Astrocyte (in vitro differentiated cells and primary cell): ENCODE results near the gene TMEM119. TPM values are rescaled to one million over a fixed set of nuclear protein-coding genes. Genes with fewer than 3 reads are reported as not detected.
A peak's percentile ranks its signal among the peaks of the same experiment; 100 is the strongest.
"Not testable (repeated sequence)": the region's sequence is repeated elsewhere in the genome, so short reads cannot be mapped to it uniquely, and the experiment has no call there.

Source experiments
- DNase-seq: peaks from one replicate; pipeline ENCODE4 v3.0.0-alpha.2; 2010; ENCODE audit warnings: low read depth
- FAIRE-seq: peaks from 2 replicates; lab custom pipeline; 2011; peaks lifted over from hg19 to GRCh38; lab: Jason Lieb, UNC
- H2AFZ ChIP-seq: 2 replicates; pipeline ENCODE4 v1.6.0; 2012; ENCODE audit warnings: low read depth, low read length, inconsistent platforms
- H3K27ac ChIP-seq: 2 replicates; pipeline ENCODE4 v1.5.1; 2011; ENCODE audit warnings: low read depth, low read length, inconsistent platforms
- H3K27me3 ChIP-seq: 2 replicates; pipeline ENCODE4 v1.6.0; 2011; ENCODE audit warnings: low read length, inconsistent platforms; ENCODE audit not compliant: insufficient read depth
- H3K36me3 ChIP-seq: 2 replicates; pipeline ENCODE4 v1.5.1; 2011; ENCODE audit warnings: low read length, inconsistent platforms; ENCODE audit not compliant: insufficient read depth
- H3K4me1 ChIP-seq: 2 replicates; pipeline ENCODE4 v1.5.1; 2011; ENCODE audit warnings: low read length, inconsistent platforms; ENCODE audit not compliant: insufficient read depth
- H3K4me2 ChIP-seq: 2 replicates; pipeline ENCODE4 v1.6.0; 2012; ENCODE audit warnings: low read length, inconsistent platforms
- H3K4me3 ChIP-seq: 2 replicates; pipeline ENCODE4 v1.5.1; 2011; ENCODE audit warnings: low read depth, mild to moderate bottlenecking, low read length, inconsistent platforms; ENCODE audit not compliant: insufficient read depth
- H3K79me2 ChIP-seq: 2 replicates; pipeline ENCODE4 v1.6.0; 2012; ENCODE audit warnings: mild to moderate bottlenecking, low read length, inconsistent platforms; ENCODE audit not compliant: insufficient read depth
- H3K9ac ChIP-seq: 2 replicates; pipeline ENCODE4 v1.6.0; 2012; ENCODE audit warnings: mild to moderate bottlenecking, low read length, inconsistent platforms
- H3K9me3 ChIP-seq: 2 replicates; pipeline ENCODE4 v1.5.1; 2012; ENCODE audit warnings: low read depth, mild to moderate bottlenecking, low read length, inconsistent platforms; ENCODE audit not compliant: insufficient read depth
- H4K20me1 ChIP-seq: 2 replicates; pipeline ENCODE4 v1.6.0; 2012; ENCODE audit warnings: low read length, inconsistent platforms; ENCODE audit not compliant: insufficient read depth
- H3K27ac Mint-ChIP-seq: one replicate; pipeline ENCODE4 v1.8.0; 2021; ENCODE audit warnings: mild to moderate bottlenecking, mixed read lengths; ENCODE audit not compliant: unreplicated experiment
- H3K27me3 Mint-ChIP-seq: one replicate; pipeline ENCODE4 v1.8.0; 2021; ENCODE audit warnings: low read depth, mixed read lengths; ENCODE audit not compliant: unreplicated experiment
- H3K36me3 Mint-ChIP-seq: one replicate; pipeline ENCODE4 v1.8.0; 2021; ENCODE audit warnings: low read depth, mixed read lengths; ENCODE audit not compliant: unreplicated experiment
- H3K4me1 Mint-ChIP-seq: one replicate; pipeline ENCODE4 v1.8.0; 2021; ENCODE audit warnings: low read depth, mixed read lengths; ENCODE audit not compliant: unreplicated experiment
- H3K4me3 Mint-ChIP-seq: one replicate; pipeline ENCODE4 v1.8.0; 2021; ENCODE audit warnings: mild to moderate bottlenecking, moderate library complexity, mixed read lengths; ENCODE audit not compliant: unreplicated experiment
- H3K9me3 Mint-ChIP-seq: one replicate; pipeline ENCODE4 v1.8.0; 2021; ENCODE audit warnings: mild to moderate bottlenecking, mixed read lengths; ENCODE audit not compliant: unreplicated experiment
- EZH2 ChIP-seq: IDR thresholded peaks from 2 replicates; pipeline ENCODE4 v1.6.1; 2012; ENCODE audit warnings: mild to moderate bottlenecking, low read length, inconsistent platforms; ENCODE audit not compliant: insufficient read depth
- total RNA-seq: library from RNA; stranded (reverse); gene quantifications from 2 replicates; pipeline ENCODE4 v1.2.1, GENCODE V29; 2021
- TF ChIP-seq, protein P1 (sequence below): IDR thresholded peaks from 2 replicates; pipeline ENCODE4 v1.5.1; 2011; ENCODE audit warnings: low read depth, mild to moderate bottlenecking, inconsistent platforms, low read length, moderate library complexity; ENCODE audit not compliant: insufficient read depth

Gene TMEM119
- total RNA-seq, 1 donor from 2014 or later, result 0.91 TPM

DNA sequence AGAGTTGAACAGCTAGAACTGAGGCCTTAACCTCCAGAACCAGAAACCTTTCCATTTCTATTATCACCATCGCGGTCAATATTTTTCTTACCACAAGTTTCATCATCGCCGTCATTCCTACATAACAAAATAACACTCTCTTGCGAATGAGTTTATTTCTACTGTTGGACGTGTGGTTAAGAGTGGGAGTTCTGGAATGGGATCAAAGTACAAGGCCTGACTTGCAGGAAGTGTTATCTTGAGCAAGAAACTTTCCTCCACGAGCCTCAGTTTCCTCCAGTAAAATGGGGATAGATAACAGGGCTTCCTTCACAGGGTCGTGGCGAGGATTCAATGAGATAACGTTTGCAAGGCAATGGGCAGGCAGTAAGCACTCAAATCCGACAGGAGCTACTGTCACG, 37.6 kb downstream of the TMEM119 start:
- peak overlapping the region; percentile 83 for H2AFZ ChIP-seq
- H3K9me3 ChIP-seq, result no peaks in the 10 kb centered on the region
- no peaks in the 10 kb centered on the region for H3K27me3 ChIP-seq
- no peak for TF ChIP-seq EZH2
- TF ChIP-seq, protein P1, sequence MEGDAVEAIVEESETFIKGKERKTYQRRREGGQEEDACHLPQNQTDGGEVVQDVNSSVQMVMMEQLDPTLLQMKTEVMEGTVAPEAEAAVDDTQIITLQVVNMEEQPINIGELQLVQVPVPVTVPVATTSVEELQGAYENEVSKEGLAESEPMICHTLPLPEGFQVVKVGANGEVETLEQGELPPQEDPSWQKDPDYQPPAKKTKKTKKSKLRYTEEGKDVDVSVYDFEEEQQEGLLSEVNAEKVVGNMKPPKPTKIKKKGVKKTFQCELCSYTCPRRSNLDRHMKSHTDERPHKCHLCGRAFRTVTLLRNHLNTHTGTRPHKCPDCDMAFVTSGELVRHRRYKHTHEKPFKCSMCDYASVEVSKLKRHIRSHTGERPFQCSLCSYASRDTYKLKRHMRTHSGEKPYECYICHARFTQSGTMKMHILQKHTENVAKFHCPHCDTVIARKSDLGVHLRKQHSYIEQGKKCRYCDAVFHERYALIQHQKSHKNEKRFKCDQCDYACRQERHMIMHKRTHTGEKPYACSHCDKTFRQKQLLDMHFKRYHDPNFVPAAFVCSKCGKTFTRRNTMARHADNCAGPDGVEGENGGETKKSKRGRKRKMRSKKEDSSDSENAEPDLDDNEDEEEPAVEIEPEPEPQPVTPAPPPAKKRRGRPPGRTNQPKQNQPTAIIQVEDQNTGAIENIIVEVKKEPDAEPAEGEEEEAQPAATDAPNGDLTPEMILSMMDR, result no peak
- peaks cover 34% of the 10 kb centered on the region for H3K4me1 Mint-ChIP-seq
- H3K4me2 ChIP-seq, result peak overlapping the region; percentile 93
- peak overlapping the region; percentile 98 for H3K27ac ChIP-seq
- peak overlapping the region; percentile 100 for H3K27ac Mint-ChIP-seq
- H3K27me3 Mint-ChIP-seq, result no peaks in the 10 kb centered on the region
- peaks cover 20% of the 10 kb centered on the region for H3K4me1 ChIP-seq
- peaks cover 56% of the 10 kb centered on the region for H4K20me1 ChIP-seq
- peaks cover 5% of the 10 kb centered on the region for H3K36me3 Mint-ChIP-seq
- peak overlapping the region; percentile 100 for H3K4me3 Mint-ChIP-seq
- H3K4me3 ChIP-seq, result peak overlapping the region; percentile 94
- FAIRE-seq (no peak), DNase-seq (peak; percentile 89)
- peaks cover 16% of the 10 kb centered on the region for H3K36me3 ChIP-seq
- no peaks in the 10 kb centered on the region for H3K9me3 Mint-ChIP-seq
- H3K9ac ChIP-seq, result peak overlapping the region; percentile 99
- H3K79me2 ChIP-seq, result peaks cover 75% of the 10 kb centered on the region

DNA sequence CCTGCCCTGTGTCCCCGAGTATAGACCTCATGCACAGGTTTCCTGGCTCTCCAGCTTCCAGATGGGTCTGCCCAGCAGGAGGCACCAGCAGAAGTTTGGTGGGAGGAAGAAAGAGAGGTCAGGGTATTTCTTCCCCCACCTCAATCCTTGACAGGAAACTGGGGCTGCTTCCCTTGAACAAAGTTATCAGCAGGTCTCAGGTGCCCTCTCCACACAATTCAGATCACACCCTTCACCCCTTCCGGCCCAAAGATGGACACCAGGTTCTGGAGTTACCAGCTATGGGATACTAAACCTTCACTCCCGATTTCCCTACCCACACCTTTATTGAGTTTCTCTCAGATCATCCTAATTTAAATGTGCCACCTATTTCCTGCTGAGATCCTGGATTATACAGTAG, 38.1 kb downstream of the TMEM119 start:
- H3K27me3 ChIP-seq, result no peaks in the 10 kb centered on the region
- Mint-ChIP-seq H3K4me1 (peaks cover 35% of the 10 kb centered on the region), H3K4me3 (peak overlapping the region; percentile 100), H3K27me3 (no peaks in the 10 kb centered on the region), H3K27ac (peak overlapping the region; percentile 100), H3K36me3 (peaks cover 5% of the 10 kb centered on the region), H3K9me3 (no peaks in the 10 kb centered on the region)
- peaks cover 11% of the 10 kb centered on the region for H3K36me3 ChIP-seq
- H3K4me3 ChIP-seq, result peak overlapping the region; percentile 94
- DNase-seq, result no peak
- H3K4me1 ChIP-seq, result peaks cover 20% of the 10 kb centered on the region
- no peak overlapping the region for H2AFZ ChIP-seq
- H3K9ac ChIP-seq, result peak overlapping the region; percentile 99
- no peaks in the 10 kb centered on the region for H3K9me3 ChIP-seq
- FAIRE-seq, result no peak
- peak overlapping the region; percentile 98 for H3K27ac ChIP-seq
- peaks cover 81% of the 10 kb centered on the region for H3K79me2 ChIP-seq
- peaks cover 60% of the 10 kb centered on the region for H4K20me1 ChIP-seq
- H3K4me2 ChIP-seq, result peak overlapping the region; percentile 93
- TF ChIP-seq, protein P1, result no peak

DNA sequence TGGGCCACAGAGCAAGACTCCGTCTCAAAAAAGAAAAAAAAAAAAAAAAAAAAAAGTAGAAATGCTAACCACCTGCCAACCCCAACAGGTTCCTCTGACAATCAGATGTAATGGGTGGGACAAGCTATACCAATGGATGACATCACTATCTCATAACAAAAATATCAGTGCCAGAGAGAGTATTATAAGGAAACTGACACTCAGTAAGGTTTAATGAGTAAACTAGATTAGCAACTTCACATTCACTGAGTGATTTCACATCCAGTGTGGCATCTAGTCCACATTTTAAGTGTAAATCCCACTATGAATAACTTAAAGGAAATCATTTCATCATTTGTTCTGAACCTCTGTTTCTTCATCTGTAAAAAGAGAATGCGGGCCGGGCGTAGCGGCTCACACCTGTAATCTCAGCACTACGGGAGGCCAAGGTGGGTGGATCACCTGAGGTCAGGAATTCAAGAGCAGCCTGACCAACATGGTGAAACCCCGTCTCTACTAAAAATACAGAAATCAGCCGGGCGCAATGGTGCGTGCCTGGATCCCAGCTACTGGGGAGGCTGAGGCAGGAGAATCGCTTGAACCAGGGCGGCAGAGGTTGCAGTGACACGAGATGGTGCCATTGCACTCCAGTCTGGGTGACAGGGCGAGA, 38.8 kb downstream of the TMEM119 start:
- no peaks in the 10 kb centered on the region for H3K9me3 ChIP-seq
- no peaks in the 10 kb centered on the region for H3K27me3 Mint-ChIP-seq
- no peak overlapping the region for H3K4me3 ChIP-seq
- H3K4me1 ChIP-seq, result peaks cover 20% of the 10 kb centered on the region
- peaks cover 5% of the 10 kb centered on the region for H3K36me3 Mint-ChIP-seq
- FAIRE-seq, result no peak
- peaks cover 83% of the 10 kb centered on the region for H3K79me2 ChIP-seq
- no peak overlapping the region for H2AFZ ChIP-seq
- no peaks in the 10 kb centered on the region for H3K9me3 Mint-ChIP-seq
- no peaks in the 10 kb centered on the region for H3K27me3 ChIP-seq
- TF ChIP-seq EZH2, result no peak
- TF ChIP-seq, protein P1, result no peak
- H3K4me3 Mint-ChIP-seq, result peak overlapping the region; percentile 68
- H3K4me1 Mint-ChIP-seq, result peaks cover 31% of the 10 kb centered on the region
- H3K27ac ChIP-seq, result no peak overlapping the region
- no peak overlapping the region for H3K9ac ChIP-seq
- H4K20me1 ChIP-seq, result peaks cover 60% of the 10 kb centered on the region
- H3K4me2 ChIP-seq, result peak overlapping the region; percentile 93
- H3K36me3 ChIP-seq, result peaks cover 4% of the 10 kb centered on the region
- no peak for DNase-seq
- H3K27ac Mint-ChIP-seq, result peak overlapping the region; percentile 59

DNA sequence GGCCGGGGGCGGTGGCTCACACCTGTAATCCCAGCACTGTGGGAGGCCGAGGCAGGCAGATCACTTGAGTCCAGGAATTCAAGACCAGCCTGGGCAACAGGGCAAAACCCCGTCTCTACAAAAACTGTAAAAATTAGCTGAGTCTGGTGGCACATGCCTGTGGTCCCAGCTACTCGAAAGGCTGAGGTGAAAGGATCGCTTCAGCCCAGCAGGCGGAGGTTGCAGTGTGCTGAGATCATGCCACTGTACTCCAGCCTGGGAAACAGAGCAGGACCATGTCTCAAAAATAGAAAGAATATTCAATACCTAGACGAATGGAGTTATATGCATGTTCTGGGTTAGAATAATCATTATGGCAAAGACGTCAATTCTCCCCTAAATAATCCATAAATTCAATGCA, 42.5 kb downstream of the TMEM119 start:
- H3K4me3 ChIP-seq, H3K27me3 Mint-ChIP-seq, H3K9me3 ChIP-seq, H3K4me3 Mint-ChIP-seq, DNase-seq, H2AFZ ChIP-seq, FAIRE-seq, H3K4me2 ChIP-seq, H3K27ac ChIP-seq, H3K27me3 ChIP-seq, H3K36me3 Mint-ChIP-seq, H3K4me1 ChIP-seq, H3K9ac ChIP-seq, H3K27ac Mint-ChIP-seq, H3K36me3 ChIP-seq, H3K9me3 Mint-ChIP-seq: not testable (repeated sequence)
- H3K4me1 Mint-ChIP-seq, result peaks cover 41% of the 10 kb centered on the region
- Histone ChIP-seq H4K20me1 (peaks cover 84% of the 10 kb centered on the region), H3K79me2 (peaks cover 97% of the 10 kb centered on the region)
